Body of pancreas (tissue), 4 donors: ENCODE measurements around the gene PKD1L1. TPM values are rescaled to one million over a fixed set of nuclear protein-coding genes. Genes with fewer than 3 reads are reported as not detected.
"Not testable (repeated sequence)": the region's sequence is repeated elsewhere in the genome, so short reads cannot be mapped to it uniquely, and the experiment has no call there.

ENCODE experiments used
- ATAC-seq: fragments of 150-250 bp; one replicate; pipeline ENCODE4 v1.9.1; 2016
- DNase-seq, 4 donors: peaks; one replicate each; pipeline ENCODE4 v3.0.0-alpha.2; 2019
- H3K27ac ChIP-seq, 4 donors: fragments of 200-600 bp; sonication (generic); 1 replicate in 3 of 4; 2 replicates in 1 of 4; pipeline versions ENCODE4 v1.5.1 to v1.6.1; 2016 to 2019; ENCODE audit warnings: mild to moderate bottlenecking in 1 of 4, mixed read lengths in 1 of 4, moderate library complexity in 1 of 4
- H3K27me3 ChIP-seq, 2 donors: fragments of 200-600 bp; sonication (generic); one replicate each; pipeline ENCODE4 v1.6.0; 2016; ENCODE audit warnings: mild to moderate bottlenecking in 1 of 2
- H3K36me3 ChIP-seq, 2 donors: fragments of 200-600 bp; sonication (generic); replicated peaks in 1 of 2; 2 replicates each; pipeline ENCODE4 v1.5.1; 2016; ENCODE audit warnings: low read depth in 2 of 2; ENCODE audit not compliant: insufficient read depth in 1 of 2
- H3K4me1 ChIP-seq: fragments of 200-600 bp; sonication (generic); one replicate; pipeline ENCODE4 v1.6.0; 2016
- H3K4me3 ChIP-seq, 2 donors: fragments of 200-600 bp; sonication (generic); 1 replicate in 1 of 2; 2 replicates in 1 of 2; pipeline ENCODE4 v1.5.1; 2016 to 2019
- H3K9me3 ChIP-seq, 3 donors: fragments of 200-600 bp; sonication (generic); 1 replicate in 2 of 3; 2 replicates in 1 of 3; pipeline ENCODE4 v1.5.1; 2016
- POLR2A ChIP-seq, 3 donors: fragments of 450-650 bp; IDR thresholded peaks; one replicate each; pipeline ENCODE4 v1.6.1; 2016; ENCODE audit warnings: antibody characterized with exemption in 3 of 3, mild to moderate bottlenecking in 2 of 3
- WGBS, 2 donors: methylation state at CpG; one replicate each; pipeline ENCODE4 v1.1.5; 2017; 5-methylcytosine and 5-hydroxymethylcytosine counted together
- intact Hi-C: fragments of 100-400 bp; cut with DNase I; formaldehyde crosslinking; loops from one replicate; pipeline ENCODE4 v1.15.1; 2023
- total RNA-seq, 2 donors: library from RNA; depleted of rRNA; stranded (reverse); fragments of >200 nt; gene quantifications; one replicate each; pipeline ENCODE4 v1.1.0, GENCODE V29; 2016
- TF ChIP-seq, protein P1 (sequence below), 7 experiments: fragments of 450-650 bp in 4 of 7; fragments of 200-600 bp in 3 of 7; sonication (generic) in 3 of 7; IDR thresholded peaks; one replicate each; pipeline ENCODE4 v1.5.1; 2016 to 2019; ENCODE audit warnings: antibody characterized with exemption in 7 of 7

PKD1L1 gene
- total RNA-seq, 2 donors from 2014 or later: 0.26 to 4.0 TPM

DNA sequence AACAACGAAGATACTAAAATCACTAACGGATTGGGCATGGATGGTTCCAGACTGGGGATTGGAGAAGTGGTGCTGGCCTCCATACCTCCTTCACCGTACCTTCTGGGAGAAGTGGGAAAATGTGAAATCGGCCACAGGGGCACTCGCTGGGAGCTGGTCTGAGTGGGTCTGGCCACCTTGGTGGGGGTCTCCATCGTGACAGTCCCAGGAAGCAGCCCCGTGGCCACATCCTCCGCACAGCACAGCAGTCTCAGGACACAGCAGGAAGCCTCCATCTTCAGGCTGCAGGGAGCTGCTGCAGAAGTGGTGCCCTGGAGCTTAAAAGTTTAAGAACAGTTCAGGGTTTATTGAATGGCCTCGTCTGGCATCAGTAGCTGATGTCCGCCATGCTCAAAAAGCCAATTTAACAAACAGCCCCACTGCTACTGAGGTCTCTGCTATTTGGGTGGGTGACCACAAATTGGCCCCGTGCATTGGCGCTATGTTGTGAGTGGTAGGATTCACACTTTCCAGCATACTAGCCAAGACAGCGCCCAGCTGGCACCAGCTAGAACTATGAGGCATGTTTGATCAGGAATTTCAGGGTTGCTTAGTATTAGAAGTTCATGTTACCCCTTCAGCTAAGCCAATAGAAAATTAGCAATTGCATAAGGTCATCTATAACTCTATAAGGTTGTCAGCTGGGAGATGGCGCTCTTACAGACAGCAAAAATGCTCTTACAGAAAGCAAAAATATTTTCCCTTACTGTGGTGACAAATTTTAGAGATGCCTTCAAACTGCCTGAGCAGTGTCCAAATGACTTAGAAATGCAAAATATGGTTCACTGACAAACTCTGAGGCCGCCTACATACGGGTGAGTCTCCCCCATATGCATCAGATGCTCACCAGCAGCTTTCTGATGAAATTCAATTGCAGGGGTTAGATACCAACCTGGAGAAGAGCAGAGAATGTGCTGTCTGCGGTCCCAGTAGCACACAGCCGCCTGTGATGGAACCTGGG, 17.0 kb downstream of the PKD1L1 start:
- Histone ChIP-seq H3K4me3 (no peak overlapping the region), H3K4me1 (no peaks in the 10 kb centered on the region), H3K27me3 (no peaks in the 10 kb centered on the region), H3K9me3 (no peaks in the 10 kb centered on the region), H3K36me3 (no peaks in the 10 kb centered on the region), H3K27ac (no peak overlapping the region)
- TF ChIP-seq, protein P1, sequence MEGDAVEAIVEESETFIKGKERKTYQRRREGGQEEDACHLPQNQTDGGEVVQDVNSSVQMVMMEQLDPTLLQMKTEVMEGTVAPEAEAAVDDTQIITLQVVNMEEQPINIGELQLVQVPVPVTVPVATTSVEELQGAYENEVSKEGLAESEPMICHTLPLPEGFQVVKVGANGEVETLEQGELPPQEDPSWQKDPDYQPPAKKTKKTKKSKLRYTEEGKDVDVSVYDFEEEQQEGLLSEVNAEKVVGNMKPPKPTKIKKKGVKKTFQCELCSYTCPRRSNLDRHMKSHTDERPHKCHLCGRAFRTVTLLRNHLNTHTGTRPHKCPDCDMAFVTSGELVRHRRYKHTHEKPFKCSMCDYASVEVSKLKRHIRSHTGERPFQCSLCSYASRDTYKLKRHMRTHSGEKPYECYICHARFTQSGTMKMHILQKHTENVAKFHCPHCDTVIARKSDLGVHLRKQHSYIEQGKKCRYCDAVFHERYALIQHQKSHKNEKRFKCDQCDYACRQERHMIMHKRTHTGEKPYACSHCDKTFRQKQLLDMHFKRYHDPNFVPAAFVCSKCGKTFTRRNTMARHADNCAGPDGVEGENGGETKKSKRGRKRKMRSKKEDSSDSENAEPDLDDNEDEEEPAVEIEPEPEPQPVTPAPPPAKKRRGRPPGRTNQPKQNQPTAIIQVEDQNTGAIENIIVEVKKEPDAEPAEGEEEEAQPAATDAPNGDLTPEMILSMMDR (IDR thresholded peaks at IDR 0.05): no peak
- no peak for TF ChIP-seq POLR2A (IDR thresholded peaks at IDR 0.05)
- no peak for ATAC-seq
- WGBS, 2 donors: 90 to 94% methylated on average over 16 to 18 of the region's 18 CpGs
- intact Hi-C loops: no loop called here
- no peak for DNase-seq

DNA sequence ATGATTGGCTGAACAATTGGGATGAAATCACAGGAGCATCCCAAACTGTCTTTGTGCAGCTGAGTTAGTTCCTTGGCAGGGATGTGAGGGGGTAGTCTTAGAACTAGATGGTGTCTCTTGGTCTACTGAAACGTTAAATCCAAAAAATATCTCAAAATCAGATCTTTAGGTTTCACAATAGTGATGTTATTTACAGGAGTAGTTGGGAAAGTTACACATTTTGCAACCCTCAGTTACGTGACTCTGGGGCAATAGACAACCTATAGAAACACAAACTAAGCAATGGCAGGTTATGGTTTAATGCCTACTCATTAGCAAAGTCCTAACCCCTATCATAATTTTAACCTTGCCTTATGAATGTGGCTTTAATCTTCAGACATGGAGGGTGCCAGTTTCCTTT, 24.0 kb downstream of the PKD1L1 start:
- DNase-seq (no peak), ATAC-seq (no peak)
- H3K27ac ChIP-seq: no peak overlapping the region
- H3K4me1 ChIP-seq: no peaks in the 10 kb centered on the region
- intact Hi-C loops: no loop called here
- H3K27me3 ChIP-seq: no peaks in the 10 kb centered on the region
- 53 to 57% methylated on average over 2 of the region's 2 CpGs for WGBS, 2 donors
- no peaks in the 10 kb centered on the region for H3K9me3 ChIP-seq
- TF ChIP-seq, protein P1 (IDR thresholded peaks at IDR 0.05): no peak
- TF ChIP-seq POLR2A (IDR thresholded peaks at IDR 0.05): no peak
- no peaks in the 10 kb centered on the region for H3K36me3 ChIP-seq
- no peak overlapping the region for H3K4me3 ChIP-seq

DNA sequence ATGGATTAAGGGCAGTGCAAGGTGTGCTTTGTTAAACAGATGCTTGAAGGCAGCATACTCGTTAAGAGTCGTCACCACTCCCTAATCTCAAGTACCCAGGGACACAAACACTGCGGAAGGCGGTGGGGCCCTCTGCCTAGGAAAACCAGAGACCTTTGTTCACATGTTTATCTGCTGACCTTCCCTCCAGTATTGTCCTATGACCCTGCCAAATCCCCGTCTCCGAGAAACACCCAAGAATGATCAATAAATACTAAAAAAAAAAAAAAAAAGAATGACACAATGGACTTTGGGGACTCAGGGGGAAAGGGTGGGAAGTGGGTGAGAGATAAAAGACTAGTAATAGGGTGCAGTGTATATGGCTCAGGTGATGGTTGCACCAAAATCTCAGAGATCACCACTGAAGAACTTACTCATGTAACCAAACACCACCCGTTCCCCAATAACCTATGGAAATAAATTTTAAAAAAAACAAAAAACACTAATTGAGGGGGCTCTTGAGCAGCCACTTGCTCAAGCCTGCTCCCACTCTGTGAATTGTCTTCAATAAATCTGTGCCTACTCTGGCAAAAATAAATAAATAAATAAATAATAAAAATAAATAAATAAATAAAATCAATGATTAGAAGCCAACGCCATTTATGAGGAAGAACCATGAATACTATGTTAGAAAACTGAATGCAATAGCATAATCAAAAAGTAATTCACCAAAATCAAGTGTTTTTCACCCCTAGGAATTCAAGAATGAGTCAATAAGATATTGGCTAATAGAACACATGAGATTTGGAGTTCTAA, 25.0 kb downstream of the PKD1L1 start:
- 51 to 56% methylated on average over 7 to 8 of the region's 8 CpGs for WGBS, 2 donors
- ATAC-seq, H3K9me3 ChIP-seq, DNase-seq, H3K36me3 ChIP-seq, H3K4me1 ChIP-seq, intact Hi-C loops, H3K4me3 ChIP-seq, H3K27ac ChIP-seq, H3K27me3 ChIP-seq: not testable (repeated sequence)

DNA sequence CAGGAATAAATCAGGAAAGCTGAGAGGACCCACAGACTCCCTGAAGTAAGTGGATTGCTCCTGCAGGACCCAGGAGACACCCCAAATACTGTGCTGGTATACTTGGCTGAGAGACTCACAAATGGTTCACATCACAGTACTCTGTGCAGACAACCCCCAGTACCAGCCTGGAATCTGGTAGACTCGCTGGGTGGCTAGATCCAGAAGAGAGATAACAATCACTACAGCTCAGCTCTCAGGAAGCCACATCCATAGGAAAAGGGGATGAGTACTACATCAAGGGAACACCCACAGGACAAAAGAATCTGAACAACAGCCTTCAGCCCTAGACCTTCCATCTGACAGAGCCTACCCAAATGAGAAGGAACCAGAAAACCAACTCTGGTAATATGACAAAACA, 31.8 kb downstream of the PKD1L1 start:
- H3K27me3 ChIP-seq, DNase-seq, H3K9me3 ChIP-seq, H3K4me1 ChIP-seq, H3K27ac ChIP-seq, intact Hi-C loops, H3K4me3 ChIP-seq, ATAC-seq, H3K36me3 ChIP-seq: not testable (repeated sequence)
- WGBS, 2 donors: 88 to 100% methylated on average over 1 of the region's 1 CpG

DNA sequence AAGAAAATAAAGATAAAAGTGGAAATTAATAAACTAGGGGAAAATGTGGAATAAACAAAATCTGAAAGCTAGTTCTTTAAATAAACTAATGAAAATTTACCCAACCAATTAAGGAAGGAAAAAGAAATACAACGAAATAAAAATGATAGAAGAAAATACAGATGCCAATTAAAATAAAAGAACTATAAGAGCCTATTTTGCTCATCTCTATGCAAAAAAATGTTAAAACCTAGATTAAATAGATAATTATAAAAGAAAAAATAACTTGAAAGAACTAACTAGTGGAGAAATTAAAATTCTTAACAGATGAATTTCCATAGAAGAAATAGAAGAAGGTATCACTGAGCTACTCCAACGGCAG, 32.7 kb downstream of the PKD1L1 start:
- H3K27me3 ChIP-seq: no peaks in the 10 kb centered on the region
- no peaks in the 10 kb centered on the region for H3K9me3 ChIP-seq
- H3K4me1 ChIP-seq: no peaks in the 10 kb centered on the region
- no peak for DNase-seq
- H3K36me3 ChIP-seq: no peaks in the 10 kb centered on the region
- TF ChIP-seq POLR2A (IDR thresholded peaks at IDR 0.05): no peak
- TF ChIP-seq, protein P1 (IDR thresholded peaks at IDR 0.05): no peak
- ATAC-seq: no peak
- intact Hi-C loops: no loop called here
- 80% methylated on average over 2 of the region's 2 CpGs for WGBS, 2 donors
- no peak overlapping the region for H3K4me3 ChIP-seq
- no peak overlapping the region for H3K27ac ChIP-seq
